ENCODE measurements around the gene DYSF.

The DYSF gene

GRCh38 chr2:71629273-71629672, 175.9 kb downstream of the DYSF start:
- H2BK12ac ChIP-seq (ENCODE audit: low read length) = no peak overlapping the region
- no peaks in the 10 kb centered on the region for H3K79me1 ChIP-seq (ENCODE audit: low read depth, low read length)
- H2AK5ac ChIP-seq (ENCODE audit: low read depth, low read length) = no peak overlapping the region
- no peak overlapping the region for H2BK5ac ChIP-seq (ENCODE audit: low read length)
- H2BK120ac ChIP-seq (ENCODE audit: low read depth, low read length) = no peak overlapping the region
- peaks cover 0 to 3% of the 10 kb centered on the region in 2 donors for H3K4me1 ChIP-seq (ENCODE audit: control insufficient read depth in 2 of 2, insufficient read depth in 1 of 2, low read depth in 1 of 2, low read length in 2 of 2)
- H3K27me3 ChIP-seq (ENCODE audit: control insufficient read depth in 3 of 3, insufficient read depth in 3 of 3, low read depth in 1 of 3, low read length in 3 of 3) = no peaks in the 10 kb centered on the region
- no peak overlapping the region for H3K23ac ChIP-seq (ENCODE audit: low read depth, low read length, poor library complexity)
- no peak overlapping the region for H3K4me3 ChIP-seq (ENCODE audit: low read length in 2 of 2)
- H3K36me3 ChIP-seq (replicated peaks in 1 of 2; ENCODE audit: control insufficient read depth in 2 of 2, insufficient read depth in 2 of 2, low read length in 2 of 2) = no peaks in the 10 kb centered on the region
- no peaks in the 10 kb centered on the region for H3K9me3 ChIP-seq (replicated peaks in 1 of 2; ENCODE audit: control insufficient read depth in 2 of 2, insufficient read depth in 1 of 2, low read depth in 1 of 2, low read length in 2 of 2)
- no peak overlapping the region for H3K9ac ChIP-seq (ENCODE audit: low read depth, low read length, poor library complexity)
- no peak overlapping the region for H3K18ac ChIP-seq (ENCODE audit: low read length)
- H2AFZ ChIP-seq (ENCODE audit: low read length) = no peak overlapping the region
- H2BK15ac ChIP-seq (ENCODE audit: low read length) = no peak overlapping the region
- no peak overlapping the region for H3K27ac ChIP-seq (replicated peaks; ENCODE audit: low read length)
- no peak overlapping the region for H4K91ac ChIP-seq (ENCODE audit: low read depth, low read length, poor library complexity)
- DNase-seq (ENCODE audit: low spot score) = no peak
- H3K4ac ChIP-seq (ENCODE audit: low read length) = no peak overlapping the region
- H3K14ac ChIP-seq (ENCODE audit: low read length) = no peak overlapping the region
- H4K8ac ChIP-seq (ENCODE audit: low read depth, low read length) = no peak overlapping the region
- H3K4me2 ChIP-seq (ENCODE audit: insufficient read depth, low read length, poor library complexity, severe bottlenecking) = no peak overlapping the region

- no peak overlapping the region for H3K4me3 ChIP-seq (ENCODE audit: low read length in 2 of 2)
- no peak for DNase-seq (ENCODE audit: low spot score)
- no peak overlapping the region for H3K4ac ChIP-seq (ENCODE audit: low read length)
- WGBS, 2 donors (ENCODE audit: extremely low coverage in 2 of 2, insufficient read length in 2 of 2, insufficient replicate concordance in 1 of 2) = no CpG with 5 or more reads among the region's 2 CpGs
- H3K4me2 ChIP-seq (ENCODE audit: insufficient read depth, low read length, poor library complexity, severe bottlenecking) = no peak overlapping the region
- no peak overlapping the region for H2BK120ac ChIP-seq (ENCODE audit: low read depth, low read length)
- H2BK15ac ChIP-seq (ENCODE audit: low read length) = no peak overlapping the region
- no peak overlapping the region for H3K14ac ChIP-seq (ENCODE audit: low read length)
- no peaks in the 10 kb centered on the region for H3K27me3 ChIP-seq (ENCODE audit: control insufficient read depth in 3 of 3, insufficient read depth in 3 of 3, low read depth in 1 of 3, low read length in 3 of 3)
- no peak overlapping the region for H2BK12ac ChIP-seq (ENCODE audit: low read length)
- no peak overlapping the region for H2BK5ac ChIP-seq (ENCODE audit: low read length)
- no peak overlapping the region for H3K27ac ChIP-seq (replicated peaks; ENCODE audit: low read length)
- H3K79me1 ChIP-seq (ENCODE audit: low read depth, low read length) = no peaks in the 10 kb centered on the region
- H4K8ac ChIP-seq (ENCODE audit: low read depth, low read length) = no peak overlapping the region
- no peaks in the 10 kb centered on the region for H3K36me3 ChIP-seq (replicated peaks in 1 of 2; ENCODE audit: control insufficient read depth in 2 of 2, insufficient read depth in 2 of 2, low read length in 2 of 2)
- H2AK5ac ChIP-seq (ENCODE audit: low read depth, low read length) = no peak overlapping the region
- no peaks in the 10 kb centered on the region for H3K9me3 ChIP-seq (replicated peaks in 1 of 2; ENCODE audit: control insufficient read depth in 2 of 2, insufficient read depth in 1 of 2, low read depth in 1 of 2, low read length in 2 of 2)
- peaks cover 0 to 3% of the 10 kb centered on the region in 2 donors for H3K4me1 ChIP-seq (ENCODE audit: control insufficient read depth in 2 of 2, insufficient read depth in 1 of 2, low read depth in 1 of 2, low read length in 2 of 2)
- H3K18ac ChIP-seq (ENCODE audit: low read length) = no peak overlapping the region
- H3K23ac ChIP-seq (ENCODE audit: low read depth, low read length, poor library complexity) = no peak overlapping the region
- no peak overlapping the region for H3K9ac ChIP-seq (ENCODE audit: low read depth, low read length, poor library complexity)
- no peak overlapping the region for H4K91ac ChIP-seq (ENCODE audit: low read depth, low read length, poor library complexity)
- H2AFZ ChIP-seq (ENCODE audit: low read length) = no peak overlapping the region
These were observed 176.6 kb downstream of the DYSF start for GRCh38 chr2:71629771-71630453.

- H3K4me3 ChIP-seq (ENCODE audit: low read length in 2 of 2) = no peak overlapping the region
- H3K9me3 ChIP-seq (replicated peaks in 1 of 2; ENCODE audit: control insufficient read depth in 2 of 2, insufficient read depth in 1 of 2, low read depth in 1 of 2, low read length in 2 of 2) = no peaks in the 10 kb centered on the region
- no peak overlapping the region for H3K4ac ChIP-seq (ENCODE audit: low read length)
- H2BK12ac ChIP-seq (ENCODE audit: low read length) = no peak overlapping the region
- no peaks in the 10 kb centered on the region for H3K36me3 ChIP-seq (replicated peaks in 1 of 2; ENCODE audit: control insufficient read depth in 2 of 2, insufficient read depth in 2 of 2, low read length in 2 of 2)
- no peak for DNase-seq (ENCODE audit: low spot score)
- no peak overlapping the region for H4K8ac ChIP-seq (ENCODE audit: low read depth, low read length)
- H2BK120ac ChIP-seq (ENCODE audit: low read depth, low read length) = no peak overlapping the region
- no peak overlapping the region for H4K91ac ChIP-seq (ENCODE audit: low read depth, low read length, poor library complexity)
- H2AK5ac ChIP-seq (ENCODE audit: low read depth, low read length) = no peak overlapping the region
- no peak overlapping the region for H2BK5ac ChIP-seq (ENCODE audit: low read length)
- no peak overlapping the region for H3K14ac ChIP-seq (ENCODE audit: low read length)
- no peak overlapping the region for H2BK15ac ChIP-seq (ENCODE audit: low read length)
- H3K23ac ChIP-seq (ENCODE audit: low read depth, low read length, poor library complexity) = no peak overlapping the region
- H3K27me3 ChIP-seq (ENCODE audit: control insufficient read depth in 3 of 3, insufficient read depth in 3 of 3, low read depth in 1 of 3, low read length in 3 of 3) = no peaks in the 10 kb centered on the region
- H3K18ac ChIP-seq (ENCODE audit: low read length) = no peak overlapping the region
- H3K4me2 ChIP-seq (ENCODE audit: insufficient read depth, low read length, poor library complexity, severe bottlenecking) = no peak overlapping the region
- H3K27ac ChIP-seq (replicated peaks; ENCODE audit: low read length) = no peak overlapping the region
- H2AFZ ChIP-seq (ENCODE audit: low read length) = no peak overlapping the region
- WGBS, 2 donors (ENCODE audit: extremely low coverage in 2 of 2, insufficient read length in 2 of 2, insufficient replicate concordance in 1 of 2) = no CpG with 5 or more reads among the region's 2 CpGs
- peaks cover 0 to 3% of the 10 kb centered on the region in 2 donors for H3K4me1 ChIP-seq (ENCODE audit: control insufficient read depth in 2 of 2, insufficient read depth in 1 of 2, low read depth in 1 of 2, low read length in 2 of 2)
- no peaks in the 10 kb centered on the region for H3K79me1 ChIP-seq (ENCODE audit: low read depth, low read length)
- no peak overlapping the region for H3K9ac ChIP-seq (ENCODE audit: low read depth, low read length, poor library complexity)
These were observed 177.3 kb downstream of the DYSF start for GRCh38 chr2:71630454-71631328.

GRCh38 chr2:71631411-71631931, 178.1 kb downstream of the DYSF start:
- no peak for DNase-seq (ENCODE audit: low spot score)
- Histone ChIP-seq H3K18ac (ENCODE audit: low read length) (peak overlapping the region; percentile 35), H4K8ac (ENCODE audit: low read depth, low read length) (no peak overlapping the region), H3K4me3 (ENCODE audit: low read length in 2 of 2) (no peak overlapping the region), H2AK5ac (ENCODE audit: low read depth, low read length) (no peak overlapping the region), H3K9ac (ENCODE audit: low read depth, low read length, poor library complexity) (no peak overlapping the region), H2AFZ (ENCODE audit: low read length) (no peak overlapping the region), H2BK5ac (ENCODE audit: low read length) (no peak overlapping the region), H3K23ac (ENCODE audit: low read depth, low read length, poor library complexity) (no peak overlapping the region), H4K91ac (ENCODE audit: low read depth, low read length, poor library complexity) (no peak overlapping the region), H3K9me3 (replicated peaks in 1 of 2; ENCODE audit: control insufficient read depth in 2 of 2, insufficient read depth in 1 of 2, low read depth in 1 of 2, low read length in 2 of 2) (no peaks in the 10 kb centered on the region), H2BK120ac (ENCODE audit: low read depth, low read length) (no peak overlapping the region), H3K27ac (replicated peaks; ENCODE audit: low read length) (no peak overlapping the region), H3K4me2 (ENCODE audit: insufficient read depth, low read length, poor library complexity, severe bottlenecking) (no peak overlapping the region), H3K36me3 (replicated peaks in 1 of 2; ENCODE audit: control insufficient read depth in 2 of 2, insufficient read depth in 2 of 2, low read length in 2 of 2) (no peaks in the 10 kb centered on the region), H3K4me1 (ENCODE audit: control insufficient read depth in 2 of 2, insufficient read depth in 1 of 2, low read depth in 1 of 2, low read length in 2 of 2) (peaks cover 0 to 3% of the 10 kb centered on the region in 2 donors), H3K4ac (ENCODE audit: low read length) (no peak overlapping the region), H3K79me1 (ENCODE audit: low read depth, low read length) (no peaks in the 10 kb centered on the region), H2BK15ac (ENCODE audit: low read length) (no peak overlapping the region), H3K14ac (ENCODE audit: low read length) (no peak overlapping the region), H3K27me3 (ENCODE audit: control insufficient read depth in 3 of 3, insufficient read depth in 3 of 3, low read depth in 1 of 3, low read length in 3 of 3) (no peaks in the 10 kb centered on the region), H2BK12ac (ENCODE audit: low read length) (no peak overlapping the region)
- WGBS, 2 donors (ENCODE audit: extremely low coverage in 2 of 2, insufficient read length in 2 of 2, insufficient replicate concordance in 1 of 2) = no CpG with 5 or more reads among the region's 14 CpGs
